Measurements from ENCODE around the gene RAC3.

RAC3 gene

DNA sequence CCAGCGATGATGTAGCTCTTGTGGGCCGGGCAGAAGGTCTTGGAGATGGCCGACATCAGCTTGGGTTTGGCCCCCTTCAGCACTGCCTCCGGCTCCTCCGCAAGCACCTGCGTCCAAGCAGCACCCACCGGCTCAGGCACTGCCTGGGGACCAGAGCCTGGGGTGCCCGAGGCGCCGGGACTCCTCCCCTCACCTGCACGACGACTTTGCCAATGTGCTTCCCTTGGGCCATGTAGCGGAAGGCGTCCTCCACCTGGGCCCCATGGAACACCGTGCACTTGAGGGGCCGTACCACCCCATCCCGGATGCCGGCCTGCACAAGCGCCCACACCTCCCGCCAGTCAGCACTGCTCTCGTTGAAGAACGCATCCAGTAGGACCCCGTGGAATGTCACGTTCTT lies 51.5 kb downstream of the RAC3 start:
- TF ChIP-seq FOXP2 (optimal IDR thresholded peaks at IDR 0.05; ENCODE audit: borderline replicate concordance, extremely low read depth, extremely low read length, insufficient read depth): no peak
- no peak for TF ChIP-seq POLR2AphosphoS5 (IDR thresholded peaks at IDR 0.05; ENCODE audit: low read depth, low read length)
- no peak for TF ChIP-seq SIN3A (IDR thresholded peaks at IDR 0.05; ENCODE audit: borderline replicate concordance, insufficient read depth, low read length)

Data from PFSK-1 (cell line).